SK-N-SH treated with all-trans-retinoic acid at 6 μM for 48 hours (cell line): ENCODE results near the gene TMEM156.
"Not testable (repeated sequence)": the region's sequence is repeated elsewhere in the genome, so short reads cannot be mapped to it uniquely, and the experiment has no call there.

Experiments used
- ATAC-seq: fragments of 200-7000 bp; cut with Tn5 transposase; 3 replicates; pipeline ENCODE4 v1.9.1; 2020; ENCODE audit warnings: mild to moderate bottlenecking, moderate library complexity
- ARNTL ChIP-seq: fragments of 450-650 bp; formaldehyde crosslinking; IDR thresholded peaks from 2 replicates; pipeline ENCODE4 v1.5.0; 2020; ENCODE audit warnings: low read depth, mild to moderate bottlenecking, moderate library complexity, borderline replicate concordance
- BACH2 ChIP-seq: fragments of 250-450 bp; sonication (Bioruptor Pico); IDR thresholded peaks from 2 replicates; pipeline ENCODE4 v1.9.0; 2021; ENCODE audit warnings: mild to moderate bottlenecking, borderline replicate concordance
- CSDC2 ChIP-seq: fragments of 250-450 bp; sonication (Bioruptor Pico); IDR thresholded peaks from 2 replicates; pipeline ENCODE4 v1.5.0; 2020; ENCODE audit warnings: mild to moderate bottlenecking, moderate library complexity
- CSRNP3 ChIP-seq: fragments of 250-450 bp; sonication (Bioruptor Pico); IDR thresholded peaks from 2 replicates; pipeline ENCODE4 v1.5.1; 2021; ENCODE audit warnings: mild to moderate bottlenecking, moderate library complexity
- ESRRG ChIP-seq: fragments of 250-450 bp; sonication (Bioruptor Pico); IDR thresholded peaks from 2 replicates; pipeline ENCODE4 v1.6.1; 2021; ENCODE audit warnings: mild to moderate bottlenecking
- GLIS3 ChIP-seq: fragments of 250-450 bp; sonication (Bioruptor Pico); IDR thresholded peaks from 2 replicates; pipeline ENCODE4 v1.5.0; 2020; ENCODE audit warnings: mild to moderate bottlenecking, moderate library complexity
- ISL1 ChIP-seq: fragments of 250-450 bp; sonication (Bioruptor Pico); IDR thresholded peaks from 2 replicates; pipeline ENCODE4 v2.1.2; 2022; ENCODE audit warnings: mild to moderate bottlenecking, moderate library complexity
- OSR1 ChIP-seq: fragments of 250-450 bp; sonication (Bioruptor Pico); IDR thresholded peaks from 2 replicates; pipeline ENCODE4 v1.8.0; 2022; ENCODE audit warnings: moderate library complexity, mild to moderate bottlenecking, inconsistent platforms
- PATZ1 ChIP-seq: fragments of 250-450 bp; sonication (Bioruptor Pico); IDR thresholded peaks from 2 replicates; pipeline ENCODE4 v1.8.0; 2020; ENCODE audit warnings: mild to moderate bottlenecking, moderate library complexity, borderline replicate concordance
- POU6F1 ChIP-seq: fragments of 250-450 bp; sonication (Bioruptor Pico); IDR thresholded peaks from 2 replicates; pipeline ENCODE4 v1.8.0; 2021; ENCODE audit warnings: low read depth, mild to moderate bottlenecking, moderate library complexity, borderline replicate concordance
- RARB ChIP-seq: fragments of 250-450 bp; sonication (Bioruptor Pico); IDR thresholded peaks from 2 replicates; pipeline ENCODE4 v1.8.0; 2021; ENCODE audit warnings: mild to moderate bottlenecking, moderate library complexity
- SNAI2 ChIP-seq: fragments of 250-450 bp; sonication (Bioruptor Pico); IDR thresholded peaks from 2 replicates; pipeline ENCODE4 v1.5.0; 2020; ENCODE audit warnings: mild to moderate bottlenecking, moderate library complexity
- TCF4 ChIP-seq: fragments of 250-450 bp; sonication (Bioruptor Pico); IDR thresholded peaks from 2 replicates; pipeline ENCODE4 v1.8.0; 2021; ENCODE audit warnings: mild to moderate bottlenecking, moderate library complexity, borderline replicate concordance
- TOX ChIP-seq: fragments of 250-450 bp; sonication (Bioruptor Pico); IDR thresholded peaks from 2 replicates; pipeline ENCODE4 v1.8.0; 2021; ENCODE audit warnings: mild to moderate bottlenecking, moderate library complexity, borderline replicate concordance
- ZC3H10 ChIP-seq: fragments of 250-450 bp; sonication (Bioruptor Pico); IDR thresholded peaks from 2 replicates; pipeline ENCODE4 v1.5.1; 2021; ENCODE audit warnings: mild to moderate bottlenecking, moderate library complexity
- ZFP3 ChIP-seq: fragments of 250-450 bp; sonication (Bioruptor Pico); IDR thresholded peaks from 2 replicates; pipeline ENCODE4 v1.5.0; 2020; ENCODE audit warnings: mild to moderate bottlenecking, moderate library complexity
- ZFP30 ChIP-seq: fragments of 450-650 bp; formaldehyde crosslinking; IDR thresholded peaks from 2 replicates; pipeline ENCODE4 v1.5.0; 2022; ENCODE audit warnings: mild to moderate bottlenecking, moderate library complexity
- ZNF565 ChIP-seq: fragments of 450-650 bp; formaldehyde crosslinking; conservative IDR thresholded peaks from 2 replicates; pipeline ENCODE4 v1.5.0; 2020; ENCODE audit warnings: low read depth, mild to moderate bottlenecking, moderate library complexity
- ZNF70 ChIP-seq: fragments of 450-650 bp; formaldehyde crosslinking; IDR thresholded peaks from 2 replicates; pipeline ENCODE4 v1.5.0; 2020; ENCODE audit warnings: mild to moderate bottlenecking, moderate library complexity
- ZNF8 ChIP-seq: fragments of 450-650 bp; formaldehyde crosslinking; IDR thresholded peaks from 2 replicates; pipeline ENCODE4 v1.5.0; 2020; ENCODE audit warnings: mild to moderate bottlenecking, moderate library complexity

Gene TMEM156

GRCh38 chr4:38964942-38965775, 67.0 kb downstream of the TMEM156 start:
- ATAC-seq, result no peak

GRCh38 chr4:38959248-38959647, 73.0 kb downstream of the TMEM156 start:
- not testable (repeated sequence) for ATAC-seq

More at GRCh38 chr4:38964942-38965775, 67.0 kb downstream of the TMEM156 start:
- TF ChIP-seq PATZ1 (CRISPR knock-in tag) (no peak), OSR1 (no peak), ZNF8 (CRISPR knock-in tag) (no peak), RARB (no peak), ZC3H10 (CRISPR knock-in tag) (no peak), SNAI2 (CRISPR knock-in tag) (no peak), ISL1 (CRISPR knock-in tag) (no peak), TOX (no peak), POU6F1 (no peak), CSDC2 (CRISPR knock-in tag) (no peak), ZFP30 (no peak), TCF4 (CRISPR knock-in tag) (no peak), CSRNP3 (CRISPR knock-in tag) (no peak), ZNF70 (no peak), ZFP3 (CRISPR knock-in tag) (no peak), ESRRG (CRISPR knock-in tag) (no peak), ARNTL (CRISPR knock-in tag) (no peak), GLIS3 (no peak), BACH2 (CRISPR knock-in tag) (no peak), ZNF565 (CRISPR knock-in tag) (no peak)

- TF ChIP-seq RARB (no peak), ZNF8 (CRISPR knock-in tag) (no peak), TCF4 (CRISPR knock-in tag) (no peak), OSR1 (no peak), POU6F1 (no peak), TOX (no peak), BACH2 (CRISPR knock-in tag) (no peak), ZNF70 (no peak), CSRNP3 (CRISPR knock-in tag) (no peak), PATZ1 (CRISPR knock-in tag) (no peak), ESRRG (CRISPR knock-in tag) (no peak), CSDC2 (CRISPR knock-in tag) (no peak), ARNTL (CRISPR knock-in tag) (no peak)
- no peak for ATAC-seq
Observed at GRCh38 chr4:38958453-38959190, 73.6 kb downstream of the TMEM156 start.
